ENCODE results near the gene KIRREL1. TPM values are rescaled to one million over a fixed set of nuclear protein-coding genes. Genes with fewer than 3 reads are reported as not detected.

The KIRREL1 gene
- total RNA-seq, 1 experiment from 2014 or later: 211 TPM

DNA sequence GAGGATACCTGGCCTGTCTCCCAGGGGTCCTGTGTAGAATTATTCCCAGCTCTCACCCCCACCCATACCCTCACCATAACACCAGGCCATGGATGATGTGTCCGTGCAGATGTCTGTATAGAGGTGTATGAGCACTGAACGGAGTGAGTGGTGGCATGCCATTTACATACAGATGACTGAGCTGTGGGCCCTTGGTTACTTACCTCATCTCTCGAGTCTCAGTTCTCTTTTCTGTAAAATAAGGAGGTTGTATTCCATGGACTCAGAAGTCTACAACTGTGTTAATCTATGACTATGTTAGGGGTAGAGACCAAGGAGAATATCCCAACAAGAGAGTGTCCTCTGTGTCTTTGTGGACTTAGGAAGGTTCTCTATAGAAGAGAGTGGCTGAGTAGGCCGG is 121.7 kb downstream of the KIRREL1 start:
- intact Hi-C loops (cut with micrococcal nuclease; ENCODE audit: unreplicated experiment): no loop called here
- H3K36me3 ChIP-seq (ENCODE audit: insufficient read depth, low read length, poor library complexity, severe bottlenecking): no peaks in the 10 kb centered on the region
- no TSS peak for BruUV-seq (replicated peaks)
- H3K4me3 ChIP-seq (ENCODE audit: low read depth, low read length, poor library complexity, severe bottlenecking): no peak overlapping the region
- H3K9me3 ChIP-seq (ENCODE audit: low read depth, low read length, poor library complexity, severe bottlenecking): no peaks in the 10 kb centered on the region
- no peak overlapping the region for H3K27ac ChIP-seq (ENCODE audit: low read depth, low read length, poor library complexity, severe bottlenecking)
- CTCF ChIA-PET: interaction anchor here (0.6 kb wide), 1 partner anchor 117 kb away, joined by 3 read pairs; no protein-coding TSS in a partner anchor
- peaks cover 54% of the 10 kb centered on the region for H3K4me1 ChIP-seq (ENCODE audit: insufficient read depth, low read length, poor library complexity, severe bottlenecking)
- DNase-seq (ENCODE audit: low spot score): no peak
- POLR2A ChIA-PET (ENCODE audit: low non-redundant PET): no interaction called here
- TF ChIP-seq, protein P1, sequence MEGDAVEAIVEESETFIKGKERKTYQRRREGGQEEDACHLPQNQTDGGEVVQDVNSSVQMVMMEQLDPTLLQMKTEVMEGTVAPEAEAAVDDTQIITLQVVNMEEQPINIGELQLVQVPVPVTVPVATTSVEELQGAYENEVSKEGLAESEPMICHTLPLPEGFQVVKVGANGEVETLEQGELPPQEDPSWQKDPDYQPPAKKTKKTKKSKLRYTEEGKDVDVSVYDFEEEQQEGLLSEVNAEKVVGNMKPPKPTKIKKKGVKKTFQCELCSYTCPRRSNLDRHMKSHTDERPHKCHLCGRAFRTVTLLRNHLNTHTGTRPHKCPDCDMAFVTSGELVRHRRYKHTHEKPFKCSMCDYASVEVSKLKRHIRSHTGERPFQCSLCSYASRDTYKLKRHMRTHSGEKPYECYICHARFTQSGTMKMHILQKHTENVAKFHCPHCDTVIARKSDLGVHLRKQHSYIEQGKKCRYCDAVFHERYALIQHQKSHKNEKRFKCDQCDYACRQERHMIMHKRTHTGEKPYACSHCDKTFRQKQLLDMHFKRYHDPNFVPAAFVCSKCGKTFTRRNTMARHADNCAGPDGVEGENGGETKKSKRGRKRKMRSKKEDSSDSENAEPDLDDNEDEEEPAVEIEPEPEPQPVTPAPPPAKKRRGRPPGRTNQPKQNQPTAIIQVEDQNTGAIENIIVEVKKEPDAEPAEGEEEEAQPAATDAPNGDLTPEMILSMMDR (conservative IDR thresholded peaks at IDR 0.05; ENCODE audit: low read depth, low read length): no peak
- no peak for TF ChIP-seq EZH2 (IDR thresholded peaks at IDR 0.05; ENCODE audit: borderline replicate concordance, low read depth, low read length, poor library complexity, severe bottlenecking)
- no peaks in the 10 kb centered on the region for H3K27me3 ChIP-seq (replicated peaks; ENCODE audit: insufficient read depth, low read depth, low read length, poor library complexity)

GRCh38 chr1:158116311-158117167 is 123.1 kb downstream of the KIRREL1 start:
- CTCF ChIA-PET: interaction anchor here (0.7 to 6.7 kb wide), 6 partner anchors 13 to 1087 kb away, joined by 4 to 88 read pairs (median 8); no protein-coding TSS in a partner anchor
- no peak overlapping the region for H3K4me3 ChIP-seq (ENCODE audit: low read depth, low read length, poor library complexity, severe bottlenecking)
- TF ChIP-seq EZH2 (IDR thresholded peaks at IDR 0.05; ENCODE audit: borderline replicate concordance, low read depth, low read length, poor library complexity, severe bottlenecking): no peak
- TF ChIP-seq, protein P1 (conservative IDR thresholded peaks at IDR 0.05; ENCODE audit: low read depth, low read length): no peak
- DNase-seq (ENCODE audit: low spot score): peak; percentile 56
- H3K4me1 ChIP-seq (ENCODE audit: insufficient read depth, low read length, poor library complexity, severe bottlenecking): peaks cover 68% of the 10 kb centered on the region
- POLR2A ChIA-PET (ENCODE audit: low non-redundant PET): interaction anchor here (0.5 kb wide), 1 partner anchor 114 kb away, joined by 8 read pairs; no protein-coding TSS in a partner anchor
- no peaks in the 10 kb centered on the region for H3K27me3 ChIP-seq (replicated peaks; ENCODE audit: insufficient read depth, low read depth, low read length, poor library complexity)
- BruUV-seq (replicated peaks): no TSS peak
- H3K36me3 ChIP-seq (ENCODE audit: insufficient read depth, low read length, poor library complexity, severe bottlenecking): no peaks in the 10 kb centered on the region
- peak overlapping the region; percentile 47 for H3K27ac ChIP-seq (ENCODE audit: low read depth, low read length, poor library complexity, severe bottlenecking)
- intact Hi-C loops (cut with micrococcal nuclease; ENCODE audit: unreplicated experiment): no loop called here
- no peaks in the 10 kb centered on the region for H3K9me3 ChIP-seq (ENCODE audit: low read depth, low read length, poor library complexity, severe bottlenecking)

GRCh38 chr1:158117854-158118704 is 124.6 kb downstream of the KIRREL1 start:
- Histone ChIP-seq H3K4me3 (ENCODE audit: low read depth, low read length, poor library complexity, severe bottlenecking) (no peak overlapping the region), H3K9me3 (ENCODE audit: low read depth, low read length, poor library complexity, severe bottlenecking) (no peaks in the 10 kb centered on the region), H3K4me1 (ENCODE audit: insufficient read depth, low read length, poor library complexity, severe bottlenecking) (peaks cover 65% of the 10 kb centered on the region), H3K36me3 (ENCODE audit: insufficient read depth, low read length, poor library complexity, severe bottlenecking) (no peaks in the 10 kb centered on the region), H3K27me3 (replicated peaks; ENCODE audit: insufficient read depth, low read depth, low read length, poor library complexity) (no peaks in the 10 kb centered on the region), H3K27ac (ENCODE audit: low read depth, low read length, poor library complexity, severe bottlenecking) (peak overlapping the region; percentile 76)
- no TSS peak for BruUV-seq (replicated peaks)
- intact Hi-C loops (cut with micrococcal nuclease; ENCODE audit: unreplicated experiment): no loop called here
- ChIA-PET POLR2A (ENCODE audit: low non-redundant PET) (no interaction called here), CTCF (interaction anchor here (0.5 to 8.5 kb wide), 12 partner anchors 10 to 579 kb away, joined by 3 to 165 read pairs (median 8); no protein-coding TSS in a partner anchor)
- DNase-seq (ENCODE audit: low spot score): peak; percentile 79
- no peak for TF ChIP-seq EZH2 (IDR thresholded peaks at IDR 0.05; ENCODE audit: borderline replicate concordance, low read depth, low read length, poor library complexity, severe bottlenecking)
- TF ChIP-seq, protein P1 (conservative IDR thresholded peaks at IDR 0.05; ENCODE audit: low read depth, low read length): peak; percentile 67
